ENCODE data around the gene PLA2G1B. TPM values are rescaled to one million over a fixed set of nuclear protein-coding genes. Genes with fewer than 3 reads are reported as not detected.

The PLA2G1B gene
- total RNA-seq, 4 donors from 2014 or later = not detected

DNA sequence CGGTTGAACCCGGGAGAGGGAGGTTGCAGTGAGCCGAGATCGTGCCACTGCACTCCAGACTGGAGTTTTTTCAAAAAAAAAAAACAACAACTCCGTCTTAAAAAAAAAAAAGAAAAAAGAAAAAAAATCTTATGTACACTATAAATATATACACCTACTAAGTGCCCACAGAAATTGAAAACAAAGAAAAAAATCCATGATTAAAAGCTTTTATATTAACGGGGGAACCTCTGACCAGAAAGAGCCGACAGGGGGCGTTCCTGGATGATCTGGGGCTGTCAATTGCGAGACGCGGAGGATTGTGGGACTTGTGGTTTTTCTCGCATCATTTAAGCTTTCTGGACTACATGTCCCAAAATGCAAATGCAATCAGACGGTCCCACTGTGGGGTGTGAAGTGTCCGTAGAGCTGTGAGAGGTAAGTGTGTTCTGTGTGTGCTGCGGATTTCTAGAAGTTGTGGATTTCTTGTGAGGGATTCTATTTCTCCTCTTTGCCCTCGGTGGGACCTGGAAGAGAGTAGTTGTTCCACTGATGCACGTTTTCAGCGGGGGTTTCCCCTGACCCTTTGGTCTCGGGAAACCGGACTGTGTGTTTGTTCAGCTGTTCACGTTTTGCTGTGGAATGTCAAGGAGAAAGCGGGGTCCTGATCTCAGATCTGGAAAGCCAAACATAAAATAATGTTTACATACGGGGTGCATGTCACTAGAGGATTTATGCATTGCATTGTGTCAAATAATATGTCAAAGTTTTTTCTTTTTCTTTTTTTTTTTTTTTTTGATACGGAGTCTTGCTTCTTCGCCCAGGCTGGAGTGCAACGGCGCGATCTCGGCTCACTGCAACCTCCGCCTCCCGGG, 25.4 kb downstream of the PLA2G1B start, which contains the start of gene SIRT4:
Gene SIRT4, plus strand, starts transcription at position 360 of the 854 bp plus-strand sequence. CDS start 1,241 bp downstream, outside the sequence.
- H3K9me3 ChIP-seq = no peaks in the 10 kb centered on the region
- H3K27ac ChIP-seq = peak within 1 kb of the TSS in 3 of 4 donors; percentile 53 to 74 (median 69)
- H3K36me3 ChIP-seq = no peaks in the 10 kb centered on the region
- H3K27me3 ChIP-seq = no peaks in the 10 kb centered on the region
- peaks cover 0 to 7% (median 0%) of the 10 kb centered on the region in 4 donors for H3K4me1 ChIP-seq
- peak; percentile 84 to 97 (median 97) for DNase-seq
- peak in 1 of 2 donors; percentile 22 for TF ChIP-seq POLR2A (IDR thresholded peaks at IDR 0.05)
- TF ChIP-seq, protein P1, sequence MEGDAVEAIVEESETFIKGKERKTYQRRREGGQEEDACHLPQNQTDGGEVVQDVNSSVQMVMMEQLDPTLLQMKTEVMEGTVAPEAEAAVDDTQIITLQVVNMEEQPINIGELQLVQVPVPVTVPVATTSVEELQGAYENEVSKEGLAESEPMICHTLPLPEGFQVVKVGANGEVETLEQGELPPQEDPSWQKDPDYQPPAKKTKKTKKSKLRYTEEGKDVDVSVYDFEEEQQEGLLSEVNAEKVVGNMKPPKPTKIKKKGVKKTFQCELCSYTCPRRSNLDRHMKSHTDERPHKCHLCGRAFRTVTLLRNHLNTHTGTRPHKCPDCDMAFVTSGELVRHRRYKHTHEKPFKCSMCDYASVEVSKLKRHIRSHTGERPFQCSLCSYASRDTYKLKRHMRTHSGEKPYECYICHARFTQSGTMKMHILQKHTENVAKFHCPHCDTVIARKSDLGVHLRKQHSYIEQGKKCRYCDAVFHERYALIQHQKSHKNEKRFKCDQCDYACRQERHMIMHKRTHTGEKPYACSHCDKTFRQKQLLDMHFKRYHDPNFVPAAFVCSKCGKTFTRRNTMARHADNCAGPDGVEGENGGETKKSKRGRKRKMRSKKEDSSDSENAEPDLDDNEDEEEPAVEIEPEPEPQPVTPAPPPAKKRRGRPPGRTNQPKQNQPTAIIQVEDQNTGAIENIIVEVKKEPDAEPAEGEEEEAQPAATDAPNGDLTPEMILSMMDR (IDR thresholded peaks at IDR 0.05) = peak; percentile 48 to 87 (median 72)
- peak within 1 kb of the TSS; percentile 50 to 72 (median 64) for H3K4me3 ChIP-seq

DNA sequence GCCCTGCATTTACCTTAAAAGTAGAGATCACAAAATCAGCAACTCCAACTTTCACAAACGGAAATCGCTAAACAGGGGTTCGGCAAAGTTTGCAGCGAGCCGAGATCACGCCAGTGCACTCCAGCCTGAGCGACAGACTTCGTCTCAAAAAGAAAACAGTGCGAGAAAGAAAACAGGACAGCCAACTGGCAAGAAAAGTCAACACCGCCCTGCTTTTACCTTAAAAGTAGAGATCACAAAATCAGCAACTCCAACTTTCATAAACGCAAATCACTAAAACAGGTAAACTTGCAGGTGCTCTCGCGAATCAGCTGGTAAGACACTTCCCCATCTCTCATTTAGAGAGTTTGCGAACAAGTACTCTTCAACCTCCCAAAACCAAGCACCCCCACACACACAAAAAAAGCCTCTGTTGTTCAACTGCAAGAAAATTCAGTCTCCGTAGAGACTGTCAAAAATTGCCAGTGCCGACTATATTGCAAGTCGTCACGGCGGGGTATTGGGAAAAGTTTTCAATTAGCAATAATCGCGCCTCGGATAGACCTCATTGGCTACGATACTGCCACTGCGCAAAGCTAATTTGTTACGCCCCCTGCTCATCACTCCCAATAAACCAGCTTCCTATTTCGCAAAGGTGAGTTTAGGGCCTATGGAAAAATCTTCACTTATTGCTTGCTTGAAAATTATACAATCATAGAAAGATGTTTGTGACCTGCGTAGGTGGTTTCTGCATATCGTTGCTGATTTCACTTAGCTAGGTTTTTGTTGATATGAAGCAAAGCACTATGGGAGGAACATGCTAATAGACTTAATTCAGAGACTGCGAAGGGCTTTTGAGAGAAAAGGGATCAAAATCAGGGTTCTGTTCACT, 34.7 kb downstream of the PLA2G1B start, which contains the start of gene RNU4-1:
Gene RNU4-1, minus strand, starts transcription at position 577 of the 871 bp plus-strand sequence.
- peak; percentile 59 to 92 (median 74) for DNase-seq
- no peaks in the 10 kb centered on the region for H3K9me3 ChIP-seq
- H3K36me3 ChIP-seq = no peaks in the 10 kb centered on the region
- peaks cover 0 to 15% (median 3%) of the 10 kb centered on the region in 4 donors for H3K4me1 ChIP-seq
- peak within 1 kb of the TSS; percentile 40 to 67 (median 55) for H3K4me3 ChIP-seq
- TF ChIP-seq, protein P1 (IDR thresholded peaks at IDR 0.05) = peak in 1 of 6 experiments; percentile 4
- peak; percentile 80 to 91 for TF ChIP-seq POLR2A (IDR thresholded peaks at IDR 0.05)
- H3K27me3 ChIP-seq = no peaks in the 10 kb centered on the region
- H3K27ac ChIP-seq = peak within 1 kb of the TSS; percentile 91 to 99 (median 96)

DNA sequence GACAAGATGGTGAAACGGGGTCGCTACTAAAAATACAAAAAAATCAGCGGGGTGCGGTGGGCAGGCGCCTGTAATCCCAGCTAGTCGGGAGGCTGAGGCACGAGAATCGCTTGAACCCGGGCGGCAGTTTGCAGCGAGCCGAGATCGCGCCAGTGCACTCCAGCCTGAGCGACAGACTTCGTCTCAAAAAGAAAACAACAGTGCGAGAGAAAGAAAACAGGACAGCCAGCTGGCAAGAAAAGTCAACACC, 35.2 kb downstream of the PLA2G1B start:
- Histone ChIP-seq H3K36me3 (no peaks in the 10 kb centered on the region), H3K27ac (peak overlapping the region; percentile 91 to 99 (median 96)), H3K9me3 (no peaks in the 10 kb centered on the region), H3K4me3 (peak overlapping the region; percentile 40 to 67 (median 55)), H3K4me1 (peaks cover 0 to 15% (median 3%) of the 10 kb centered on the region in 4 donors), H3K27me3 (no peaks in the 10 kb centered on the region)
- DNase-seq = peak in 1 of 3 donors; percentile 62
- TF ChIP-seq, protein P1 (IDR thresholded peaks at IDR 0.05) = no peak
- no peak for TF ChIP-seq POLR2A (IDR thresholded peaks at IDR 0.05)

GRCh38 chr12:120290609-120291305, 36.8 kb downstream of the PLA2G1B start:
- DNase-seq = peak in 1 of 3 donors; percentile 56
- H3K36me3 ChIP-seq = no peaks in the 10 kb centered on the region
- no peak for TF ChIP-seq POLR2A (IDR thresholded peaks at IDR 0.05)
- TF ChIP-seq, protein P1 (IDR thresholded peaks at IDR 0.05) = no peak
- H3K4me1 ChIP-seq = peaks cover 0 to 15% (median 3%) of the 10 kb centered on the region in 4 donors
- no peaks in the 10 kb centered on the region for H3K9me3 ChIP-seq
- H3K27me3 ChIP-seq = no peaks in the 10 kb centered on the region
- peak overlapping the region; percentile 77 to 99 (median 93) for H3K27ac ChIP-seq
- peak overlapping the region; percentile 1 to 55 (median 27) for H3K4me3 ChIP-seq

DNA sequence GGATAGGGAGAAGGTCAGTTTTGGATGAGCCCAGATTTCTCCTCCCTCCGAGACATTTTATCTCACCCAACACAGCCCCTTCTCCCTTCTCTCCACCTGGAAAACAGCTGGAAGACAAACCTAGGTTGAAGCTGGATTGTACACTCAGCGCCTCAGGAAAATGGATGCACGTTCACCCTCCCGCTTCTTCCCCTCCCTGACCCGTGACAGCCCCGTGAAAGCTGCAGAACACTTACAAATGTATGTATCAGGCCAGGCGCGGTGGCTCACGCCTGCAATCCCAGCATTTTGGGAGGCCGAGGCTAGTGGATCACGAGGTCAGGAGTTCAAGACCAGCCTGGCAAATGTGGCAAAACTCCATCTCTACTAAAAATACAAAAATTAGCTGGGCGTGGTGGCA, 40.1 kb downstream of the PLA2G1B start:
- H3K4me1 ChIP-seq = peaks cover 0 to 9% (median 3%) of the 10 kb centered on the region in 4 donors
- TF ChIP-seq POLR2A (IDR thresholded peaks at IDR 0.05) = no peak
- TF ChIP-seq, protein P1 (IDR thresholded peaks at IDR 0.05) = no peak

More for the DNA sequence above, 40.1 kb downstream of the PLA2G1B start:
- Histone ChIP-seq H3K27me3 (no peaks in the 10 kb centered on the region), H3K4me3 (no peak overlapping the region), H3K36me3 (no peaks in the 10 kb centered on the region), H3K9me3 (no peaks in the 10 kb centered on the region), H3K27ac (no peak overlapping the region)
- DNase-seq = no peak

Data from Peyer's patch (tissue), 4 donors.